CD4-positive, alpha-beta T cell (primary cell): ENCODE data around the gene TMCC3. TPM values are rescaled to one million over a fixed set of nuclear protein-coding genes. Genes with fewer than 3 reads are reported as not detected.

Experiments
- ATAC-seq: fragments of 200-7000 bp; cut with Tn5 transposase; one replicate; pipeline ENCODE4 v1.10.0; 2022; ENCODE audit warnings: mild to moderate bottlenecking; ENCODE audit not compliant: poor library complexity
- CTCF ChIA-PET: fragments of 350-600 bp; sonication (Branson Sonifier 250); formaldehyde crosslinking; loops from one replicate; lab custom pipeline; 2021; ENCODE audit warnings: antibody characterized with exemption, inconsistent platforms; lab: Charles Lee
- POLR2A ChIA-PET: fragments of 350-600 bp; sonication (Branson Sonifier 250); formaldehyde crosslinking; loops from one replicate; lab custom pipeline; 2021; ENCODE audit warnings: antibody characterized with exemption, inconsistent platforms; lab: Charles Lee
- DNase-seq, 14 experiments: peaks; one replicate each; pipeline ENCODE4 v3.0.0-alpha.2; 2013 to 2020; ENCODE audit warnings: mixed read lengths in 2 of 14
- H3K27ac ChIP-seq, 2 donors: one replicate each; pipeline versions ENCODE4 v1.5.1 to v1.7.0; 2013; ENCODE audit warnings: low read length in 2 of 2, low read depth in 1 of 2, mild to moderate bottlenecking in 1 of 2
- H3K27me3 ChIP-seq, 2 experiments: 1 replicate in 1 of 2; 2 replicates in 1 of 2; pipeline versions ENCODE4 v1.6.1 to v1.7.0; 2013; ENCODE audit warnings: low read length in 2 of 2, control low read depth in 1 of 2, mild to moderate bottlenecking in 1 of 2, moderate library complexity in 1 of 2; ENCODE audit not compliant: insufficient read depth in 2 of 2, control insufficient read depth in 1 of 2
- H3K36me3 ChIP-seq: one replicate; pipeline ENCODE4 v1.6.1; 2013; ENCODE audit warnings: low read length, control low read depth; ENCODE audit not compliant: insufficient read depth
- H3K4me1 ChIP-seq: one replicate; pipeline ENCODE4 v1.6.1; 2013; ENCODE audit warnings: low read length, control low read depth; ENCODE audit not compliant: insufficient read depth
- H3K4me3 ChIP-seq: one replicate; pipeline ENCODE4 v1.5.1; 2013; ENCODE audit warnings: mild to moderate bottlenecking, low read length, moderate library complexity
- H3K9me3 ChIP-seq, 2 experiments: 1 replicate in 1 of 2; 2 replicates in 1 of 2; pipeline versions ENCODE4 v1.6.1 to v1.7.0; 2013; ENCODE audit warnings: low read length in 2 of 2, mild to moderate bottlenecking in 2 of 2, control low read depth in 1 of 2, moderate library complexity in 1 of 2; ENCODE audit not compliant: control insufficient read depth in 1 of 2, insufficient read depth in 1 of 2
- H3K27ac Mint-ChIP-seq: one replicate; pipeline ENCODE4 v1.8.0; 2020; ENCODE audit warnings: mixed read lengths
- H3K27me3 Mint-ChIP-seq: one replicate; pipeline ENCODE4 v1.8.0; 2021; ENCODE audit warnings: mixed read lengths
- H3K36me3 Mint-ChIP-seq: one replicate; pipeline ENCODE4 v1.8.0; 2021; ENCODE audit warnings: low read depth, mixed read lengths
- H3K4me1 Mint-ChIP-seq: one replicate; pipeline ENCODE4 v1.8.0; 2021; ENCODE audit warnings: low read depth, mixed read lengths
- H3K4me3 Mint-ChIP-seq: one replicate; pipeline ENCODE4 v1.8.0; 2020; ENCODE audit warnings: mild to moderate bottlenecking, mixed read lengths
- H3K9me3 Mint-ChIP-seq: one replicate; pipeline ENCODE4 v1.8.0; 2020; ENCODE audit warnings: mixed read lengths
- CTCF ChIP-seq: fragments of 200-600 bp; IDR thresholded peaks from one replicate; pipeline ENCODE4 v1.8.0; 2022; ENCODE audit warnings: antibody characterized with exemption, mild to moderate bottlenecking
- intact Hi-C, 2 experiments: fragments of 100-400 bp; cut with DNase I in 1 of 2; cut with micrococcal nuclease in 1 of 2; formaldehyde crosslinking; loops; one replicate each; pipeline versions ENCODE4 v1.15.1 to v1.9.0; 2023 to 2025; cut with DNase I, micrococcal nuclease
- total RNA-seq, 174 experiments: library from RNA in 2 of 174; stranded (reverse) in 2 of 174; gene quantifications; one replicate each; pipeline ENCODE4 v1.2.3 and lab custom pipeline; 2021 to 2026

Gene TMCC3
- total RNA-seq, 2 experiments from 2014 or later = 0.78 to 1.3 TPM

GRCh38 chr12:94656556-94656955 lies 6.2 kb upstream of the TMCC3 start:
- intact Hi-C loops = no loop called here
- Histone ChIP-seq H3K27ac (no peak overlapping the region), H3K9me3 (no peaks in the 10 kb centered on the region), H3K4me3 (no peak overlapping the region), H3K36me3 (no peaks in the 10 kb centered on the region), H3K4me1 (no peaks in the 10 kb centered on the region), H3K27me3 (peaks cover 3 to 7% of the 10 kb centered on the region in 2 experiments)
- ATAC-seq (no peak), DNase-seq (no peak)
- peaks cover 13% of the 10 kb centered on the region for H3K27me3 Mint-ChIP-seq
- no peak overlapping the region for H3K27ac Mint-ChIP-seq
- TF ChIP-seq CTCF = no peak
- no peaks in the 10 kb centered on the region for H3K9me3 Mint-ChIP-seq
- no peak overlapping the region for H3K4me3 Mint-ChIP-seq
- H3K4me1 Mint-ChIP-seq = no peaks in the 10 kb centered on the region
- CTCF ChIA-PET = no interaction called here
- no peaks in the 10 kb centered on the region for H3K36me3 Mint-ChIP-seq
- POLR2A ChIA-PET = no interaction called here

- intact Hi-C loops = no loop called here
- no peaks in the 10 kb centered on the region for H3K9me3 Mint-ChIP-seq
- peak; percentile 69 for ATAC-seq
- H3K27ac Mint-ChIP-seq = no peak overlapping the region
- Histone ChIP-seq H3K9me3 (no peaks in the 10 kb centered on the region), H3K27me3 (peaks cover 19 to 24% of the 10 kb centered on the region in 2 experiments), H3K4me1 (peaks cover 8% of the 10 kb centered on the region), H3K4me3 (peak overlapping the region; percentile 42), H3K27ac (no peak overlapping the region), H3K36me3 (no peaks in the 10 kb centered on the region)
- ChIA-PET CTCF (no interaction called here), POLR2A (no interaction called here)
- H3K36me3 Mint-ChIP-seq = no peaks in the 10 kb centered on the region
- no peaks in the 10 kb centered on the region for H3K4me1 Mint-ChIP-seq
- H3K4me3 Mint-ChIP-seq = peak overlapping the region; percentile 83
- TF ChIP-seq CTCF = no peak
- DNase-seq = peak in 10 of 14 experiments; percentile 2 to 61 (median 25)
- peaks cover 59% of the 10 kb centered on the region for H3K27me3 Mint-ChIP-seq
Measured at GRCh38 chr12:94649349-94650142, 811 bp downstream of the TMCC3 start.

GRCh38 chr12:94648578-94648977 lies 1.8 kb downstream of the TMCC3 start:
- H3K4me1 ChIP-seq = peaks cover 15% of the 10 kb centered on the region
- H3K27ac Mint-ChIP-seq = no peak overlapping the region
- H3K4me1 Mint-ChIP-seq = peaks cover 8% of the 10 kb centered on the region
- DNase-seq (no peak), ATAC-seq (no peak)
- peaks cover 61% of the 10 kb centered on the region for H3K27me3 Mint-ChIP-seq
- peaks cover 19 to 24% of the 10 kb centered on the region in 2 experiments for H3K27me3 ChIP-seq
- ChIA-PET CTCF (no interaction called here), POLR2A (no interaction called here)
- TF ChIP-seq CTCF = no peak
- no peaks in the 10 kb centered on the region for H3K36me3 Mint-ChIP-seq
- no peak overlapping the region for H3K4me3 Mint-ChIP-seq
- H3K9me3 Mint-ChIP-seq = no peaks in the 10 kb centered on the region
- intact Hi-C loops = no loop called here
- H3K4me3 ChIP-seq = no peak overlapping the region
- H3K27ac ChIP-seq = no peak overlapping the region
- no peaks in the 10 kb centered on the region for H3K36me3 ChIP-seq
- H3K9me3 ChIP-seq = no peaks in the 10 kb centered on the region
